ENCODE data around the gene ROCK2. TPM values are rescaled to one million over a fixed set of nuclear protein-coding genes. Genes with fewer than 3 reads are reported as not detected.

The ROCK2 gene
- total and polyA plus RNA-seq, 2 of the 13 experiments (the other 11 are each of a cell fraction or from before 2014, with no cell fraction given), result 38.1 to 119 TPM

- TF ChIP-seq REST (IDR thresholded peaks at IDR 0.05; ENCODE audit: borderline replicate concordance in 1 of 2, low read depth in 1 of 2, low read length in 2 of 2), result peak in 1 of 2 experiments; percentile 85; a peak in 2 of 4 replicates
- peak; percentile 99 for TF ChIP-seq XRCC5 (optimal IDR thresholded peaks at IDR 0.05; ENCODE audit: low read length)
- TF ChIP-seq ZNF770 (CRISPR knock-in tag; IDR thresholded peaks at IDR 0.05), result peak; percentile 89
- peak; percentile 99 for TF ChIP-seq YEATS4 (CRISPR knock-in tag; IDR thresholded peaks at IDR 0.05; ENCODE audit: borderline replicate concordance)
- TF ChIP-seq SNAPC4 (CRISPR knock-in tag; IDR thresholded peaks at IDR 0.05), result peak; percentile 81; the same call in 1 of the 2 replicates
- no peak for TF ChIP-seq KLF13 (CRISPR knock-in tag; IDR thresholded peaks at IDR 0.05)
- peak; percentile 99 for TF ChIP-seq ZFP90 (CRISPR knock-in tag; IDR thresholded peaks at IDR 0.05; ENCODE audit: borderline replicate concordance)
- TF ChIP-seq KDM6A (CRISPR knock-in tag; IDR thresholded peaks at IDR 0.05; ENCODE audit: low read depth), result peak; percentile 100
- peak; percentile 93 for TF ChIP-seq SIX1 (CRISPR knock-in tag; IDR thresholded peaks at IDR 0.05; ENCODE audit: borderline replicate concordance)
- TF ChIP-seq TCF12 (IDR thresholded peaks at IDR 0.05), result no peak
- peak; percentile 98 for TF ChIP-seq TCF12 (CRISPR knock-in tag; IDR thresholded peaks at IDR 0.05)
- peak; percentile 97 for TF ChIP-seq FIP1L1 (IDR thresholded peaks at IDR 0.05; ENCODE audit: borderline replicate concordance, insufficient read depth, low read depth, low read length)
- TF ChIP-seq CENPBD1 (CRISPR knock-in tag; IDR thresholded peaks at IDR 0.05; ENCODE audit: borderline replicate concordance, low read depth), result 0 out of 2 replicates have a peak, but pooled peaks have one; percentile 93
- no peak for TF ChIP-seq EZH2 (conservative IDR thresholded peaks at IDR 0.05; ENCODE audit: low read depth, low read length)
- TF ChIP-seq ZSCAN21 (CRISPR knock-in tag; IDR thresholded peaks at IDR 0.05; ENCODE audit: borderline replicate concordance), result peak; percentile 96
Measured at GRCh38 chr2:11357428-11357972, 13.1 kb upstream of the ROCK2 start (continued).

Data from HepG2 (cell line).